Stimulated activated naive B cell treated with anti-CD40 and anti-IgM and Interleukin-4, amounts not matched to agents 10 μg/mL and 1 μg/mL and 100 μg/mL, for 72 hours (primary cell): Measurements from ENCODE around the gene JAK1.

Source experiments
- ATAC-seq, 2 donors: fragments of 150-1000 bp; cut with Tn5 transposase; replicated peaks; 2 replicates each; pipeline ENCODE4 v1.10.0; 2021; ENCODE audit warnings: moderate library complexity in 1 of 2
- DNase-seq: peaks from one replicate; pipeline ENCODE4 v3.0.0; 2021
- H3K27ac Mint-ChIP-seq: one replicate; pipeline ENCODE4 v1.8.0; 2022; ENCODE audit warnings: mild to moderate bottlenecking, mixed read lengths
- H3K27me3 Mint-ChIP-seq, 2 donors: one replicate each; pipeline ENCODE4 v1.8.0; 2022; ENCODE audit warnings: mixed read lengths in 2 of 2
- H3K36me3 Mint-ChIP-seq, 2 donors: one replicate each; pipeline ENCODE4 v1.8.0; 2022; ENCODE audit warnings: mixed read lengths in 2 of 2, mild to moderate bottlenecking in 1 of 2
- H3K4me1 Mint-ChIP-seq, 2 donors: one replicate each; pipeline ENCODE4 v1.8.0; 2022; ENCODE audit warnings: mixed read lengths in 2 of 2, mild to moderate bottlenecking in 1 of 2
- H3K4me3 Mint-ChIP-seq, 2 donors: one replicate each; pipeline ENCODE4 v1.8.0; 2022; ENCODE audit warnings: mild to moderate bottlenecking in 2 of 2, mixed read lengths in 2 of 2, moderate library complexity in 1 of 2
- H3K9me3 Mint-ChIP-seq, 2 donors: one replicate each; pipeline ENCODE4 v1.8.0; 2022; ENCODE audit warnings: mixed read lengths in 2 of 2, mild to moderate bottlenecking in 1 of 2

JAK1 gene

GRCh38 chr1:64986903-64987871 lies 20.8 kb upstream of the JAK1 start:
- Mint-ChIP-seq H3K4me3 (no peak overlapping the region), H3K36me3 (no peaks in the 10 kb centered on the region), H3K9me3 (no peaks in the 10 kb centered on the region), H3K4me1 (peaks cover 24 to 34% of the 10 kb centered on the region in 2 donors), H3K27me3 (no peaks in the 10 kb centered on the region), H3K27ac (no peak overlapping the region)
- ATAC-seq = peak; percentile 93 to 95
- peak; percentile 51 for DNase-seq

- no peaks in the 10 kb centered on the region for H3K27me3 Mint-ChIP-seq
- H3K4me1 Mint-ChIP-seq = peaks cover 29 to 43% of the 10 kb centered on the region in 2 donors
- H3K9me3 Mint-ChIP-seq = peaks cover 0 to 2% of the 10 kb centered on the region in 2 donors
- no peak for DNase-seq
- H3K4me3 Mint-ChIP-seq = no peak overlapping the region
- no peaks in the 10 kb centered on the region for H3K36me3 Mint-ChIP-seq
- no peak for ATAC-seq
- no peak overlapping the region for H3K27ac Mint-ChIP-seq
Observed at GRCh38 chr1:64984737-64985136, 18.4 kb upstream of the JAK1 start.

GRCh38 chr1:64984106-64984505 lies 17.8 kb upstream of the JAK1 start:
- H3K27me3 Mint-ChIP-seq = no peaks in the 10 kb centered on the region

GRCh38 chr1:64983110-64983509 lies 16.8 kb upstream of the JAK1 start:
- Mint-ChIP-seq H3K9me3 (peaks cover 0 to 2% of the 10 kb centered on the region in 2 donors), H3K27me3 (no peaks in the 10 kb centered on the region), H3K36me3 (no peaks in the 10 kb centered on the region), H3K4me3 (no peak overlapping the region), H3K4me1 (peaks cover 29 to 40% of the 10 kb centered on the region in 2 donors), H3K27ac (no peak overlapping the region)
- DNase-seq = no peak
- ATAC-seq = no peak

More at GRCh38 chr1:64984106-64984505, 17.8 kb upstream of the JAK1 start:
- Mint-ChIP-seq H3K9me3 (peaks cover 0 to 2% of the 10 kb centered on the region in 2 donors), H3K27ac (no peak overlapping the region), H3K4me3 (no peak overlapping the region), H3K4me1 (peaks cover 29 to 43% of the 10 kb centered on the region in 2 donors), H3K36me3 (no peaks in the 10 kb centered on the region)
- no peak for ATAC-seq
- DNase-seq = no peak

- Mint-ChIP-seq H3K36me3 (no peaks in the 10 kb centered on the region), H3K27me3 (no peaks in the 10 kb centered on the region), H3K27ac (no peak overlapping the region), H3K4me1 (peaks cover 22 to 28% of the 10 kb centered on the region in 2 donors), H3K4me3 (no peak overlapping the region), H3K9me3 (peaks cover 0 to 2% of the 10 kb centered on the region in 2 donors)
- DNase-seq (no peak), ATAC-seq (no peak)
Observed at GRCh38 chr1:64981601-64982533, 15.5 kb upstream of the JAK1 start.

GRCh38 chr1:64980745-64981600 lies 14.6 kb upstream of the JAK1 start:
- H3K4me3 Mint-ChIP-seq = no peak overlapping the region
- peaks cover 0 to 2% of the 10 kb centered on the region in 2 donors for H3K9me3 Mint-ChIP-seq
- DNase-seq = no peak
- peak; percentile 68 to 80 for ATAC-seq
- H3K27ac Mint-ChIP-seq = peak overlapping the region; percentile 11
- peaks cover 22 to 27% of the 10 kb centered on the region in 2 donors for H3K4me1 Mint-ChIP-seq
- no peaks in the 10 kb centered on the region for H3K27me3 Mint-ChIP-seq
- H3K36me3 Mint-ChIP-seq = no peaks in the 10 kb centered on the region

- ATAC-seq = no peak
Observed at GRCh38 chr1:64979358-64979757, 13.0 kb upstream of the JAK1 start.

GRCh38 chr1:64976361-64976760 lies 10.0 kb upstream of the JAK1 start:
- no peaks in the 10 kb centered on the region for H3K27me3 Mint-ChIP-seq
- ATAC-seq = no peak
- H3K36me3 Mint-ChIP-seq = no peaks in the 10 kb centered on the region
- H3K4me3 Mint-ChIP-seq = no peak overlapping the region
- H3K9me3 Mint-ChIP-seq = peaks cover 0 to 2% of the 10 kb centered on the region in 2 donors
- no peak overlapping the region for H3K27ac Mint-ChIP-seq
- H3K4me1 Mint-ChIP-seq = peaks cover 5 to 8% of the 10 kb centered on the region in 2 donors
- DNase-seq = no peak

More at GRCh38 chr1:64979358-64979757, 13.0 kb upstream of the JAK1 start:
- Mint-ChIP-seq H3K4me3 (no peak overlapping the region), H3K4me1 (peaks cover 14 to 17% of the 10 kb centered on the region in 2 donors), H3K27me3 (no peaks in the 10 kb centered on the region), H3K9me3 (peaks cover 0 to 2% of the 10 kb centered on the region in 2 donors), H3K27ac (no peak overlapping the region), H3K36me3 (no peaks in the 10 kb centered on the region)
- DNase-seq = no peak

- no peak overlapping the region for H3K27ac Mint-ChIP-seq
- no peak overlapping the region for H3K4me3 Mint-ChIP-seq
- H3K27me3 Mint-ChIP-seq = no peaks in the 10 kb centered on the region
- H3K4me1 Mint-ChIP-seq = peaks cover 0 to 2% of the 10 kb centered on the region in 2 donors
- no peak for ATAC-seq
- H3K36me3 Mint-ChIP-seq = no peaks in the 10 kb centered on the region
- no peak for DNase-seq
- H3K9me3 Mint-ChIP-seq = no peaks in the 10 kb centered on the region
Observed at GRCh38 chr1:64975740-64976139, 9.4 kb upstream of the JAK1 start.

GRCh38 chr1:64975127-64975526 lies 8.8 kb upstream of the JAK1 start:
- Mint-ChIP-seq H3K9me3 (no peaks in the 10 kb centered on the region), H3K36me3 (no peaks in the 10 kb centered on the region)
- no peak for DNase-seq

GRCh38 chr1:64974288-64974825 lies 8.0 kb upstream of the JAK1 start:
- Mint-ChIP-seq H3K27ac (no peak overlapping the region), H3K9me3 (no peaks in the 10 kb centered on the region), H3K36me3 (no peaks in the 10 kb centered on the region), H3K4me1 (no peaks in the 10 kb centered on the region), H3K27me3 (no peaks in the 10 kb centered on the region), H3K4me3 (no peak overlapping the region)
- ATAC-seq = no peak
- DNase-seq = no peak

More at GRCh38 chr1:64975127-64975526, 8.8 kb upstream of the JAK1 start:
- no peak for ATAC-seq
- H3K4me1 Mint-ChIP-seq = no peaks in the 10 kb centered on the region
- H3K4me3 Mint-ChIP-seq = no peak overlapping the region
- no peak overlapping the region for H3K27ac Mint-ChIP-seq
- no peaks in the 10 kb centered on the region for H3K27me3 Mint-ChIP-seq

- Mint-ChIP-seq H3K27me3 (no peaks in the 10 kb centered on the region), H3K4me3 (no peak overlapping the region), H3K9me3 (no peaks in the 10 kb centered on the region), H3K4me1 (no peaks in the 10 kb centered on the region), H3K27ac (peak overlapping the region; percentile 47), H3K36me3 (no peaks in the 10 kb centered on the region)
- ATAC-seq = no peak
- DNase-seq = no peak
Observed at GRCh38 chr1:64973061-64973647, 6.8 kb upstream of the JAK1 start.
